Activated CD4-positive, CD25-positive, alpha-beta regulatory T cell treated with anti-CD3 and anti-CD28 coated beads, Interleukin-2, amount 50 U/mL, for 24 hours (primary cell): Measurements from ENCODE around the gene GPATCH8.
A peak's percentile ranks its signal among the peaks of the same experiment; 100 is the strongest.

ENCODE experiments used
- ATAC-seq, 2 donors: fragments of 150-1000 bp; cut with Tn5 transposase; one replicate each; pipeline ENCODE4 v1.10.0; 2021; ENCODE audit warnings: mild to moderate bottlenecking in 1 of 2, moderate library complexity in 1 of 2

Gene GPATCH8

DNA sequence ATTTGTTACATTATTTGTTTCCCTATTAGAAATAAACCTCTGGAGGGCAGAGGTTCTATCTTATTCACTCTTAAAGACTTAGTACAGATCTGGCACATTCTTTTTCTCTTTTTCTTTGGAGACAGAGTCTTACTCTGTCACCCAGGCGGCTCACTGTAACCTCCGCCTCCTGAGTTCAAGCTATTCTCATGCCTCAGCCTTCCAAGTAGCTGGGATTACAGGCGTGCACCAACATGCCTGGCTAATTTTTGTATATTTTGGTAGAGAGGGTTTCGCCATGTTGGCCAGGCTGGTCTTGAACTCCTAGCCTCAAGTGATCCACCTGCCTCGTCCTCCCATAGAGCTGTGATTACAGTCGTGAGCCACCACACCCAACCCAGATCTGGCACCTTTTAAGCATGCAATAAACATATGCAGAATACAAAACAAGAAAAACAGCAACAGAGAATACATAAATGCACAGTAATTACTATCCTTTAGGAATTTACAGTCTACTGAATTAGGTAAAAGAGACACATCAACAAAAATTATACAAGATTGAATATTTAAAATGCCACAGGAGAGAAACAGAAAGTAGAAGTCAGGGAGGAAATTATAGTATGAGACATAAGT, 52.1 kb downstream of the GPATCH8 start:
- no peak for ATAC-seq

DNA sequence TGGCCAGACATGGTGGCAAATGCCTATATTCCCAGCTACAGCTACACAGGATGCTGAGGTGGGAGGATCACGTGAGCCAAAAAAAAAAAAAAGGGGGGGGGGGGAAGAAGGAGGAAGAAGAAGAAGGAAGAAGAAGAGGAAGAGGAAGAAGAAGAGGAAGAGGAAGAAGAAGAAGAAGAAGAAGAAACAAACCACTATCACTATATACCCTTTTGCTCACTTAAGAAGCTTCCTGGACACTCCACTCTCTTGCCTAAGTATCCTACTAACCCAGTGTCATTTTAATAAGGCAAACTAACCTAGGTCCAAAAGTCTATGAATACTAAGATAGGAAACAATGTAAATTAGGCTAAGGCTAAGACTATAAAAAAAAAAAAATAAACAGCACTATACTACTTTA, 54.8 kb downstream of the GPATCH8 start:
- ATAC-seq, result no peak

DNA sequence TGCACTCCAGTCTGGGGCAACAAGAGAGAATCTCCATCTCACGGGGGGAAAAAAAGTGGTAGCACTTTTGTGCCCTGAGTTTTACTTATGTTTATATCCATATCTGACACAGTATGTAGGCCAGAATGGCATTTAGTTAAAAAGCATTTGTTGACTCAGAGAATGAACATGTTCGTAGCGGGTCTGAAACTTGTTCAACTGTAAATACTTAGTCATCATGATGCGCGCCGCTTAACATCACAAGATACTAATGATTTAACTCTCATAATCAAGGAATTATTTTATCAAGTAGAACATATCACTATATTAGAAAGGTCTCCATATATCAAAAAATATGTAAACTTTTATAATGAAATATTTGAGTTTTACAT, 58.5 kb downstream of the GPATCH8 start:
- ATAC-seq, result peak in 1 of 2 donors; percentile 66

DNA sequence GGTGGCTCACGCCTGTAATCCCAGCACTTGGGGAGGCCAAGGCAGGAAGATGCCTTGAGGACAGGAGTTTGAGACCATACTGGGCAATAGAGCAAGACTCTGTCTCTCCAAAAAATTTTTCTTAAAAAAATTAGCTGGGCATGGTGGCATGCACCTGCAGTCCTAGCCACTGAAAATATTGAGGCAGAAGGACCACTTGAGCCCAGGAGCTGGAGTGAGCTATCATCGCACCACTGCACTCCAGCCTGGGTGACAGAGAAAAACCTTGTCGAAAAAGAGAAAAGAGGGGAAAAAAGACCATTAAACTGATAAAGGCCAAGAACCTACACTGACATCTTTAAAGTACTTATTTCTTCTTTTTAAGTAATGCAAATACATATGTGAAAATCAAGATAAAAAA, 60.4 kb downstream of the GPATCH8 start:
- ATAC-seq, result no peak

DNA sequence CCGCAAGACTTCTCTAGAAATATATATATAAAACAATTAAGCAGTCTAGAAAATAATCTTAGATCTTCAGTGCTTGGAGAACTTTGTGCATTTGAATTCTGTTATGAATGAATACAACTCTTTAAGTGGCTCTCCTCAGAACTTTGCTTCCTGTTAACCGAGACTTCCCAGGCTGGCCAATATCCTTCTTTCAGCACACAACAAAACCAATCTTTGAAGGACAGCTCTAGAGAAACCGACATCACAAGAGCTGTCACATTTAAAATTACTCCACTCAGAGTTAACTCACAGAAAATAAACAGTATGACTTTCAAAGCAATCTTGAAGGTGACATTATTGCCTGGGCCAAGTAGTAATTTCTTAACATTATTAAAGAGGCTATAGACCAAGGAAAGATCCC, 64.0 kb downstream of the GPATCH8 start:
- ATAC-seq, result no peak

DNA sequence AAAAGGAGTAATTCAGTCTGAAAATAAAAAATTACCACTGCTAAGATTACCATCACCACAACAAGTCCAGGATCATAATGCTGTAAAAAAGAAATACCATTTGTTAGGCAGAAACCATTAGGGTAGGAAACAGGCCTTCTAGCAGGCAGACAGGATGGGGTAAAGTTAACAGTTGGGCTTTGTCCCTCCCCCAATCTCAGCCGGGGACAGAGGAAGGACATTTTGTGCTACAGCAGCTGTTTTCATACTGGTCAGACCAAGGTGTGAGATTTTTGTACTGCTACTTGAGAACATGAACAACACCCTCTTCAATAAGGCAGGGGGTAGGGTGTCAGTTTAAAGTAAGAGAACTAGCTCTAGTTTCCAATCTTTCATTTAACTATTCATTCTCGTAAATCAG, 64.6 kb downstream of the GPATCH8 start:
- ATAC-seq, result no peak

DNA sequence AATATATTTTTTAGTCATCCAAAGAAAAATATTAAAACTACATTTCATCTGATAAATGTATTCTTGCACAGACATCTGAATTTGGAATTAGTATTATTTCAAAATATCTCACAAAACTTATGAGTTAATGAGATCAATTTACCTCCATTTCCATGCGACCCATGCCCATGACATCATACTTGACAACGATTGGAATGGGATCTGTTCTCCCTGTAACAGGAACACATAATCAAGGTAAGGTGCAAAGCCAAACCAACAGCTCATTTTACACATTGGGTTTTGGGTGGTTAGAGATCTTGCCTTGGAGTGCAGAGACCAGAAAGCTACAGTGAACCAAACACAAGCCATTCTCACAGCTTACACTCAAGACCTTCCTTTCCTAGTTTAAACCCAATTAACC, 66.9 kb downstream of the GPATCH8 start:
- no peak for ATAC-seq

DNA sequence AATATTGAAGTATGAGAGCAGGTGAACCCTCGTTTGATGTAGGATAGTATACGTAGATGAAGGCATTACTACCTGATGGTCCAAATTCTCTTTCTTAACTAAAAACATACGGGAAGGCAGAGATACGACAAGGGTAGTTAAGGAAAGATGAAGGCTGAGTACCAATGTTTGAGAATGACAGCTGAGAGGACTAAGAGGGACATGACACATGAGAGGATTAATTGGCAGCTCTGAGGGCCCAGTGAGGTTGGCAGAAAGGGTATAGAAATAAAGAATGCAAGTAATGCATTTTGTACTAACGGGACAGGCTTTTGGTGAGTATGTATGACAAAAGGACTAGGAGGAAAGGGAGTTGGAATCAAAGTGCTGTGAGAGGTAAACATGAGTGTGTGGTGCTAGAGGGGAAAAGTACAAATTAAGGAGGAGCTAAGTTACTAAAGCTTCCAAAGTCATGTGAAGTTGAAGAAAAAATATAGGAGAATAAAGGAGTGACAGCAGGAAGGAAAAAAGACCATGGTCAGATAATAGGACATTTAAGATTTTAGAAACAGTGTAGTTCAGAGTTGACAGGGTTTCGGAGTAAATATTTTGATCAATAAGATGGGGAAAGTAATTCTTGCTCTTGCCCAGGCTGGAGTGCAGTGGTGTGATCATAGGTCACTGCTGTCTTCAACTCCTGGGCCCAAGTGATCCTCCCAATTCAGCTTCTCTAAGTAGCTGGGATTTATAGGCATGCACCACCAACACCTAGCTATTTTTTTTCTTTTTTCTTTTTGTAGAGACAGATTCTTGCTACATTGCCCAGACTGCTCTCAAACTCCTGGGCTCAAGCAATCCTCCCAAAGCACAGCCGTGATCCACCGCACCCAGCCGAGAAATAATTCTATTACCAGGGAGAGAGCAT, 70.7 kb downstream of the GPATCH8 start:
- no peak for ATAC-seq

DNA sequence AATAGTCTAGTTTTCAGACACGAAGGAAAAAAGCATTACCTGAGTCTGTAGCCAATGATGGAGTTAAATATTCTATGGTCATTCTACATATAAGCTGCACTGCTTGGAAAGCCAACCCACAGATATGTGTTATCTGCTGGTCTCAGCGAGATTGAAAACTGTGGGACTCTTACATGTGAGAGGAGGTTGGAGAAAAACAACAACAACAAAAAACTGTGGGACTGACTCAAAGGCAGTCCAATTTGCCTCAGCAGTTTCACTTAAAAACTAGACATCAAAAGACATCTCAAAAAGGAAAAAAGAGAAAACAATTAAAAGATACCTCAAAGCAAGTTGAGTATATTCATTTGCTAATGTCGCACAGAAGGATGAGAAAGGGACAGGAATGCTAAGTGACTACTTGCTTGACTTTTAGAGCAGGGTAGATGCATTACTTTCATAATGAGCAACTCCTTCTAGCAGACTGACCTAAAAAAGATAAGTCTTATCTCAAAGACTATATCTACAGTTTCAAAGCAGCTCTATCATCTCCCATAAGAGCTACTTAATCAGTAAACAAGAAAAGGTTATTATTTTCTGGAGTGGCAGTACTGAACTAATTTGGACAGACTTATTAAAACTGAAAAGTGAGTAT, 78.3 kb downstream of the GPATCH8 start:
- ATAC-seq, result peak in 1 of 2 donors; percentile 66

DNA sequence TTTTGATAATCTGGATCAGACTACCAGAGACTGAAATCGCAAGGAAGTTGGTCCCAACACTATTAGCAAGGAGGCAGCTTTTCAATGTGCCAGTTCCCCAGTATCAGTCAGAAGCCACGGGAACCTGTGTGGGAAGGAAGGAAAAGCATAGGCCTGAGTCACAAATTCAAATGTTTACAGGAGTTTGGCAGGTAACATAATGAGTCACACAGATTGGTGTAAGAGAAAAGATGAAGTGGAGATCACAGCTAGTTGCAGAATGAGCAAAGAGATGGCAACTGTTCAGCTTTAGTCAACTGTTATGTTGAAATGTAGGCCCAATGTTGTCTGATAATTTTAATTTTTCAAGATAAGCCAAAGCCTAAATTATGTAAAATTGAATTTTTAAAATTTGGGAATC, 85.7 kb downstream of the GPATCH8 start:
- ATAC-seq, result peak in 1 of 2 donors; percentile 63

DNA sequence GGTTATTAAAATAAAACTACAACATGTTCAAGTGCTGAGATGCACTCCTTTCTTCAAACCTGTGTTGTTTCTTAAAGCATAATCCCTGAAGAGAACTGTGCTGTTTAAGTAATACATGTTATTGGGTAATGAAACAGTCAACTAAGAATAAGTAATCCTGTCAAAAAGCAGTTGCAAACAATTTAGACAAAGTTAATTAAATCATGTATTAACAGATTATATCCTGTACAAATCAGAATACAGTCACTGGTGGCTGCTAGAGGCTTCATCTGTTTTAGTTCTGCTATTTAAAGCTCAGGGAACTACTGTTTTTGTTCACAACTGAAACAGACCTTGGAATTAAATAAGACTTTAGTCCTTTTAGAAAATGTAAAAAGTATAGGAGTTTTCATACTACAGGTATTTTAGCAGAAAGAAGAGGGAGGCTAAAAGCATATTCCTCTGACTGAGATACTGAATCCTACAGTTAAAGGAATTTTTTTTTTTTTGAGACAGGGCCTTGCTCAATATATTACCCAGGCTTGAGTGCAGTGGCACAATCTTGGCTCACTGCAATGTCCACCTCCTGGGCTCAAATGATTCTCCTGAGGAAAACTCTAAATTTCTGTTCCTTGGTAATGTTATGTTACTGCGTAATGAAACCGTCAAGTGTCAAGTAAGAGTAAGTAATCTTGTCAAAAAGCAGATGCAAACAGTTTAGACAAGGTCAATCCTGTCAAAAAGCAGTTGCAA, 86.5 kb downstream of the GPATCH8 start:
- no peak for ATAC-seq

DNA sequence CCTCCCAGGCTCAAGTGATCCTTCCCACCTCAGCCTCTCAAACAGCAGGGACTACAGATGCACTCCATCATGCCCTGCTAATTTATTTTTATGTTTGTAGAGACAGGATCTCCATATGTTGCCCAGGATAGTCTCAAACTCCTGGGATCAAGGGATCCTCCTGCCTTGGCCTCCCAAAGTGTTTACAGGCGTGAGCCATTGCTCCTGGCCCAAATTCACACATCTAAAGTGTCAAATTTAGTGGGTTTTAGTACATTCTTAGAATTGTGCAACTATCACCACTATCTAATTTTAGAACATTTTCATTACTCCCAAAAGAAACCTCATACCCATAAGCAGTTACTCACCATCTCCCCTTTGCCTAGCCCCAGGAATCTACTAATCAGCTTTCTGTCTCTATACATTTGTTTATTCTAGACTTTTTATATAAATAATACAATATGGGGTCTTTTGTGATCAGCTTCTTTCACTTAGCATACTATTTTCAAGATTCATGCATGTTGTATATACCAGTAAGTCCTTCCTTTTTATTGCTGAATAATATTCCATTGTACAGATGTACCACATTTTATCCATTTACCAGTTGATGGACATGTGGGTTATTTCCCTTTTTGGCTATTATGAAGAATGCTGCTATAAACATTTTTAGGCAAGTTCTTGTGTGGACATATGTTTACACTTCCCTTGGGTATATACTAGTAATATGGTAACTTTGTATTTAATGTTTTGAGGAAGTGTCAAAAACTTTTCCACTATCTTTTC, 88.6 kb downstream of the GPATCH8 start:
- no peak for ATAC-seq

DNA sequence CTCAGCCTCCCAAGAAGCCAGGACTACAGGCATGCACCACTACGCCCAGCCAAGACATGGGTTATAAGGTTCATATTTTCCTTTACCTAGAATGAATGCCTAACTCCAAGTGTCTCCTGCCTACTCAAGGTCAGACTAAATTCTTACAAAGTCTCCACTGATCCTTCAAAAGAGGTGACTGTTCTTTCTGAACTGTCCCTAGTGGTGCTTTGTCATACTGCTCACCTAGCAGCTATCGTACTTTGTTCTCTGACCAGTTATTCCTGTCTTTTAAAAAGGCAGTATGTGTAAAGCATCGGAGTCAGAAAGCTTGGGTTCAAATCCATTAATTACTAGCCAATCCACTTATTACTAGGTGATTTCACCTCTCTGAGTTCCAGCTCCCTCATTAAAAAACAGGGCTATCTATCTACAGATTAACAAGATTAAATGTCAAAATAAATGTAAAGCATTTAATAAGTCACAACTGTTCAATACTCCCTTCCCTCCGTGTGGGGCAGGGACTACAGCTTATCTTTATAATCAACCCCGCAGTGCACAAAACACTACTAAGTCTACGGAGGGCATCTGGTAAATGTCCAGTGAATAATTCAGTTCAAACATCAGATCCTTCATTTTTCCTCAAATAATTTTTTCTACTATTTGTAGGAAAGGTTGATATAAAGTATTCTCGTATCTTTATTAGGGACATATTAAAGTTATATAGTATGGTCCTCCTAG, 93.7 kb downstream of the GPATCH8 start:
- no peak for ATAC-seq

DNA sequence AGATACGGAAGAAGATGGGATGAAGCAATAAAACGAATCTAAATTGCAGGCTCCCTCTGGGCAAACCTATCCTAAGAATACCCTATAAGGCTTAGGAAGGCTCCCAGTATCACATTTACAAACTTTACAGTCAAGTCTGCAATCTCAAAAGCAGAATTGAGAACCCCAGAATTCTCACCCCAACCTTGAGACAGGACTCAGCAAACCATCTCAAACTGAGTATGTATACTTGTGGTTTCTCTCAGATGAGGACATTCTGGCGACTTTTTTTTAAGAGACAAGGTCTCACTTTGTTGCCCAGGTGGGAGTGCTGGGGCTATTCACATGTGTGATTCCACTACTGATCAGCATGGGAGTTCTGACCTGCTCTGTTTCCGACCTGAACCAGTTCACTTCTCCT, 94.4 kb downstream of the GPATCH8 start:
- no peak for ATAC-seq

DNA sequence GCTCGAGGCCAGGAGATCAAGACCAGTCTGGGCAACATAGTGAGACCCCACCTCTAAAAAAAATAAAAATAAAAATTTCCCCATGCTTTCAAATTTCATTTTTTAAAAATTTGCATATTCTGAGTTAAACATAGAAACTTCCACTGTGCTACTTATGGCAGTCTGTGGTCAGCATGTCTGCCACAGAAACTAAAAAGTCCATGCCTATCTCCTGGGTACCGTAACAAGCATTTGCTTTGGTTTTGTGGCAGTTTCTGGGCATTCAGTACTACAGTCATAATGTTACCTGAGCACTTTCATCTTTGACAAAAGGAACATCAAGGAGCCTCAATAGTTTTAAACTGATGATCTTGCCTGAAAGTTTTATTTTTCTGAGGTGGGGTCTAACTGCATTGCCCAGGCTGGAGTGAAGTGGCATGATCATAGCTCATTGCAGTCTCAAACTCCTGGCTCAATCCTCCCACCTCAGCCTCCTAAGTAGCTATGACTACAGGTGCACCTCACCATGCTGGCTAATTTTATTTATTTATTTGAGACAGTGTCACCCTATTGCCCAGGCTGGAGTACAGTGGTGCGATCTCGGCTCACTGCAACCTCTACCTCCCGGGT, 100.5 kb downstream of the GPATCH8 start:
- ATAC-seq, result peak in 1 of 2 donors; percentile 48

DNA sequence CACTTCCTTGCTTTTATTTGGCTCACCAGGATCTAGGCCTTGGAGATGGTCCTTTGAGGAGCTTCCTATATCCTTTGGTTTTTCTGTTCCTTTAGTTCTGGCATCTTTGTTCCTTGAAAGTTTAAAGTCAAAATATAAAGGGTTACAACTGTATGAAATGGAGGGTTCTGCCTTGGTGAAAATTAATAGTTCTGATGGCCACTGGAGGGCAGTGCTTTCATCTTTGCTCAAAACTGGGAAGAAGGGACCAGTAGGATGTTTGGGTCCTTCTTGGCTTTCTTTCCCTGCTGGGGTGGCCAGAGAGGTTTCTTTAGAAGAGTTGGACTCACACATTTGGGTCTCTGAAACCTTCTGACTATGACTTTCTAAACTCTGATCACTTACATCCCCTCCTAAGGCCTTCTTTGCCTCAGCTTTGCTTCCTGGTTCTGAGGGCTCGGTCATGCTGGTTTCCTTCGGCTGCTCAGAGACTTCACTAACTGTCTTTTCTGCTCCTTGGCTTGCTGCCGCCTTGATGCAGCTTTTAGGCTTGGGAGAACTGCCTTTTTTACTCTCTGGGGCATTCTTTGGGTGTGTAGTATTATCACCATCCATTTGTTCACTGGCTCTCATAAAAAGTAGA, 102.9 kb downstream of the GPATCH8 start:
- no peak for ATAC-seq

DNA sequence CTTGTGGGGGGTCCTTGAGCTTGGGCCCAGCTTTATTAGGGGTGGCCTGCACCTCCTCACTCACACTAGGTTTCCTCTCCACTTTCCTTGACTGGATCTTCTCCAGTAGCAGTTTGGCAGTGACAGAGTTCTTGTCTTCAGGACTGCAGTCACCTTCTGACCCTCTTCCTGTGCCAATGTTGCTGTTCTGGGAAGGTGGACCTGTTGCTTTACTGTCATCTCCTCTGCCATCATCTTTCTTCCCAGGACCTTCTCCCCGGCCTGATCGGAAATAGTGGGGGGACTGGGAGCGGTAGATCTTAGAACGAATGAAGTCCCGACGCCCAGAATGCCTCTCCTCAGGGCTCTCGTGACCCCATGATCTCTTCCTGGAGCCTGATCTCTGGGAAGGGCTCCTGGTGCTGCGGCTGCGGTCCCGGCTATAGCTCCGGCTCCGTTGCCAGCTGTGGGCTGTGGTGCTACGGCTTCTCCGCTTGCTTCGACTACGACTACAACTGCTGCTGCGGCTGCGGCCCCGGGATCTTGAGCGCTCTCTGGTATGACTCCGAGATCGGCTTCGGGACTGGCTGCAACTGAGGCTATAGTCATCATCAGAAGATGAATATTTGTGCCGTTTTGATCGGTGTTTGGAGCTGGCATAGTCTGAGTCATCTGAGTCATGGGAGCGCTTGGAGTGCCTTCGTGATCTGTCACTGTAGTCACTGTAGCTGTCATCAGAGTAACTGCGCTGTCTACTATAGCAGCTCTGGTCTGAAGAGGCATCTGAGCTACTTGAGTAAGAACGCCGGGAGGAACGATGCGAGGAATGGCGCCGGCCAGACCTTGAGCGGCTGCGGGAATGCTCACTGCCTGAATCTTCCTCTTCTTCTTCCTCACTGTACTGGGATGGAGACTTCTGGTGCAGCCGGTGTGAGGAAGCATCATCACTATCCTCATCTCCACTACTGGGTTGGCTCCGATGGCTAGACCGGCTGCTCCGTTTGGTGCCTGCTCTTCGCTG, 104.2 kb downstream of the GPATCH8 start:
- no peak for ATAC-seq

DNA sequence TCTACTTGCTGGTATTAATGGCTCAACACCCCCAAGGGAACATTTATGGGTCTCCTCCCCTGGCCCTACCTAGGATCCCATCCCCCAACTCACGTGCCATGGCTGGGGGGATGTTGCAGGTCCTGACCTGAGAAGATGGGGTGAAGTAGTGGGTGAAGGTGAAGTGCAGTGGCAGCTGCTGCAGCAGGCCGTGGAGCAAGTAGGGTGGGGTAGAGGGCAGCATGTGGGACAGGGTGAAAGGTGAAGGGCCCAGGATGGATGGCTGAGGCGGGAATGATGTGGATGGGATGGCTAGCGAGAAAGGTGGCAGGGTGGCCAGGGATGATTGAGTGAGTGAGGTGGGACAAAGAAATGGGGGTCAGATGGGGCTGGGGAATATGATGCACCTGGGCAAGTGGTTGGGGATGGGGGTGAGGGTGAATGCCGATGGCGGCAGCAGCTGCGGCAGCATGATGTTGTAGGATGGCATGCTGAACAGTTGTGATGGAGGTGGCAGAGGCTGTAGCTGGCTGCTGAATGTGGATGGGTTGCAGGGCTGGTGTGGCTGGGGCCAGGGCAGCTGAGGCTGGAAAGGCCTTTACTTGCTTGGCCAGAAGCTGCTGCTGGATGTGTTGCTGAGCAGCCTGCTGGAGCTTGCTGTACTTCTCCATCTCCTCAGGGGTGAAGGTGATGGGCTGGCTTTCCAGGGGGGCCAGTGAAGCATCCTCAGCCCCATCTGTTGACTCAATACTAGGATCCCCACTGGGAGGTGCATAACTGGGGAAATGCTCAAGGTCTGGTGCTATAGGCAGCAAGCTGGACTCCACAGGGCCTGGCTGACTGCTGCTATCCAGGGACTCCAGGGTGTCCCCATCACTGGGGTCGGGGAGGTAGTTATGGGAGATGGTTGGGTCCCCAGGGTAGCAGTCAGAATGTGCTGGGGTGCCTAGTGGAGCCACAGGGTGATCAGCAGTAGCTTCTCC, 105.4 kb downstream of the GPATCH8 start:
- no peak for ATAC-seq
